SK-N-SH treated with all-trans-retinoic acid at 6 μM for 48 hours (cell line): ENCODE data around the gene SFXN2.

Experiments used
- ATAC-seq: fragments of 200-7000 bp; cut with Tn5 transposase; 3 replicates; pipeline ENCODE4 v1.9.1; 2020; ENCODE audit warnings: mild to moderate bottlenecking, moderate library complexity
- BACH2 ChIP-seq: fragments of 250-450 bp; sonication (Bioruptor Pico); IDR thresholded peaks from 2 replicates; pipeline ENCODE4 v1.9.0; 2021; ENCODE audit warnings: mild to moderate bottlenecking, borderline replicate concordance
- CREB5 ChIP-seq: fragments of 250-450 bp; sonication (Bioruptor Pico); IDR thresholded peaks from 2 replicates; pipeline ENCODE4 v1.5.1; 2020; ENCODE audit warnings: low read depth, mild to moderate bottlenecking, moderate library complexity
- CSDC2 ChIP-seq: fragments of 250-450 bp; sonication (Bioruptor Pico); IDR thresholded peaks from 2 replicates; pipeline ENCODE4 v1.5.0; 2020; ENCODE audit warnings: mild to moderate bottlenecking, moderate library complexity
- ESRRG ChIP-seq: fragments of 250-450 bp; sonication (Bioruptor Pico); IDR thresholded peaks from 2 replicates; pipeline ENCODE4 v1.6.1; 2021; ENCODE audit warnings: mild to moderate bottlenecking
- GLIS3 ChIP-seq: fragments of 250-450 bp; sonication (Bioruptor Pico); IDR thresholded peaks from 2 replicates; pipeline ENCODE4 v1.5.0; 2020; ENCODE audit warnings: mild to moderate bottlenecking, moderate library complexity
- ISL1 ChIP-seq: fragments of 250-450 bp; sonication (Bioruptor Pico); IDR thresholded peaks from 2 replicates; pipeline ENCODE4 v2.1.2; 2022; ENCODE audit warnings: mild to moderate bottlenecking, moderate library complexity
- OSR1 ChIP-seq: fragments of 250-450 bp; sonication (Bioruptor Pico); IDR thresholded peaks from 2 replicates; pipeline ENCODE4 v1.8.0; 2022; ENCODE audit warnings: moderate library complexity, mild to moderate bottlenecking, inconsistent platforms
- PATZ1 ChIP-seq: fragments of 250-450 bp; sonication (Bioruptor Pico); IDR thresholded peaks from 2 replicates; pipeline ENCODE4 v1.8.0; 2020; ENCODE audit warnings: mild to moderate bottlenecking, moderate library complexity, borderline replicate concordance
- POU6F1 ChIP-seq: fragments of 250-450 bp; sonication (Bioruptor Pico); IDR thresholded peaks from 2 replicates; pipeline ENCODE4 v1.8.0; 2021; ENCODE audit warnings: low read depth, mild to moderate bottlenecking, moderate library complexity, borderline replicate concordance
- PPARA ChIP-seq: fragments of 250-450 bp; sonication (Bioruptor Pico); IDR thresholded peaks from 2 replicates; pipeline ENCODE4 v1.5.0; 2020; ENCODE audit warnings: mild to moderate bottlenecking, borderline replicate concordance
- RARB ChIP-seq: fragments of 250-450 bp; sonication (Bioruptor Pico); IDR thresholded peaks from 2 replicates; pipeline ENCODE4 v1.8.0; 2021; ENCODE audit warnings: mild to moderate bottlenecking, moderate library complexity
- SNAI2 ChIP-seq: fragments of 250-450 bp; sonication (Bioruptor Pico); IDR thresholded peaks from 2 replicates; pipeline ENCODE4 v1.5.0; 2020; ENCODE audit warnings: mild to moderate bottlenecking, moderate library complexity
- TCF4 ChIP-seq: fragments of 250-450 bp; sonication (Bioruptor Pico); IDR thresholded peaks from 2 replicates; pipeline ENCODE4 v1.8.0; 2021; ENCODE audit warnings: mild to moderate bottlenecking, moderate library complexity, borderline replicate concordance
- TOX ChIP-seq: fragments of 250-450 bp; sonication (Bioruptor Pico); IDR thresholded peaks from 2 replicates; pipeline ENCODE4 v1.8.0; 2021; ENCODE audit warnings: mild to moderate bottlenecking, moderate library complexity, borderline replicate concordance
- ZC3H10 ChIP-seq: fragments of 250-450 bp; sonication (Bioruptor Pico); IDR thresholded peaks from 2 replicates; pipeline ENCODE4 v1.5.1; 2021; ENCODE audit warnings: mild to moderate bottlenecking, moderate library complexity
- ZFP3 ChIP-seq: fragments of 250-450 bp; sonication (Bioruptor Pico); IDR thresholded peaks from 2 replicates; pipeline ENCODE4 v1.5.0; 2020; ENCODE audit warnings: mild to moderate bottlenecking, moderate library complexity
- ZFP30 ChIP-seq: fragments of 450-650 bp; formaldehyde crosslinking; IDR thresholded peaks from 2 replicates; pipeline ENCODE4 v1.5.0; 2022; ENCODE audit warnings: mild to moderate bottlenecking, moderate library complexity
- ZNF565 ChIP-seq: fragments of 450-650 bp; formaldehyde crosslinking; conservative IDR thresholded peaks from 2 replicates; pipeline ENCODE4 v1.5.0; 2020; ENCODE audit warnings: low read depth, mild to moderate bottlenecking, moderate library complexity
- ZNF70 ChIP-seq: fragments of 450-650 bp; formaldehyde crosslinking; IDR thresholded peaks from 2 replicates; pipeline ENCODE4 v1.5.0; 2020; ENCODE audit warnings: mild to moderate bottlenecking, moderate library complexity
- ZNF8 ChIP-seq: fragments of 450-650 bp; formaldehyde crosslinking; IDR thresholded peaks from 2 replicates; pipeline ENCODE4 v1.5.0; 2020; ENCODE audit warnings: mild to moderate bottlenecking, moderate library complexity
- TF ChIP-seq, protein P1 (sequence below): fragments of 250-450 bp; sonication (Bioruptor Pico); IDR thresholded peaks from 2 replicates; pipeline ENCODE4 v1.5.1; 2021; ENCODE audit warnings: mild to moderate bottlenecking, moderate library complexity

Gene SFXN2

DNA sequence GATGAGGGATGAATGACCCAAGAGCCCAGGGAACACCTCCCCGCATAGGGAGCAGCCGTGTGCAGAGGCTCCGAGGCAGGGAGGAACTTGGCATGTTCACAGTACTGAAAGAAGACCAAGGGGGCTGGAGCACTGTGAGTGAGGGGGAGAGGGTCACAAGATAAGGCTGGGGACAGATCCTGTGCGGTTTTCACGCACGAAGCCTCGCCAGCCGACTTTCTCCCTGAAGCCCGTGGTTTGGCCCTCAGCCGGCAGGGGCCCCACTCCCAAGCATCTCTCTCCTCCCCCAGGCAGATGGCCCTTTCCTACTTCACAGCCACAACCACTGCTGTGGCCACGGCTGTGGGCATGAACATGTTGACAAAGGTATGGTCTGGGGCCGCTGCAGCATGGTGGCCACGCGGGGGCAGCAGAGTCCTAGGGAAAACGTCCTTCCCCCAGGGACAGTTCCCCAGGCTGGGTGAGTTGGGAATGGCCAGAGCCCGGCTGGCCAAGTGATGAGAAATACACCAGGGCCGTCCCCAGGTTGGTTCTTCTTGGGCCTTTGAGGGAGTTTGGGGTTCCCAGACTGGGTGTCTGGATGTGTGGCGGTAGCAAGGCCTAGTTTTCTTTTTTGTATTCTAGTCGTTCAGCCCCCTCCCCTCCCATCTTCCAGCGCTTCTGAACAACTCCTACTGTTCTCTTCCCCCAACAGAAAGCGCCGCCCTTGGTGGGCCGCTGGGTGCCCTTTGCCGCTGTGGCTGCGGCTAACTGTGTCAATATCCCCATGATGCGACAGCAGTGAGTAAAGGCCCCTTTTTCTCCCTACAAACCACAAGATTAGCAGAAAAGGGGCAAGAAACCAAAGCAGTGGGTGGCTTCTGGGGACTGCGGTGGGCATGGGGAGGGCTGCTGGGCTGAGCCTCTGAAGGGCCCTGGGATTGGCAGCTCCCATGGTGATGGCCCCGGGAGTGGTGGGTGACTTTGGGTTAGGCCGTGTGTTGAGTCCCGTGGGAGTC lies 14.9 kb downstream of the SFXN2 start:
- ATAC-seq, result peak; percentile 100
- TF ChIP-seq BACH2 (CRISPR knock-in tag) (no peak), ZNF70 (CRISPR knock-in tag) (no peak), ISL1 (CRISPR knock-in tag) (no peak), ESRRG (CRISPR knock-in tag) (no peak), RARB (no peak), TCF4 (no peak), TOX (CRISPR knock-in tag) (no peak), CSDC2 (no peak), POU6F1 (CRISPR knock-in tag) (no peak), ZC3H10 (no peak), GLIS3 (no peak)
- TF ChIP-seq, protein P1, sequence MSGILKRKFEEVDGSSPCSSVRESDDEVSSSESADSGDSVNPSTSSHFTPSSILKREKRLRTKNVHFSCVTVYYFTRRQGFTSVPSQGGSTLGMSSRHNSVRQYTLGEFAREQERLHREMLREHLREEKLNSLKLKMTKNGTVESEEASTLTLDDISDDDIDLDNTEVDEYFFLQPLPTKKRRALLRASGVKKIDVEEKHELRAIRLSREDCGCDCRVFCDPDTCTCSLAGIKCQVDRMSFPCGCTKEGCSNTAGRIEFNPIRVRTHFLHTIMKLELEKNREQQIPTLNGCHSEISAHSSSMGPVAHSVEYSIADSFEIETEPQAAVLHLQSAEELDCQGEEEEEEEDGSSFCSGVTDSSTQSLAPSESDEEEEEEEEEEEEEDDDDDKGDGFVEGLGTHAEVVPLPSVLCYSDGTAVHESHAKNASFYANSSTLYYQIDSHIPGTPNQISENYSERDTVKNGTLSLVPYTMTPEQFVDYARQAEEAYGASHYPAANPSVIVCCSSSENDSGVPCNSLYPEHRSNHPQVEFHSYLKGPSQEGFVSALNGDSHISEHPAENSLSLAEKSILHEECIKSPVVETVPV, result no peak

GRCh38 chr10:102731222-102731800 lies 16.9 kb downstream of the SFXN2 start:
- TF ChIP-seq TOX (CRISPR knock-in tag) (no peak), PATZ1 (CRISPR knock-in tag) (no peak), GLIS3 (no peak), PPARA (CRISPR knock-in tag) (no peak), ZFP3 (CRISPR knock-in tag) (no peak), ESRRG (CRISPR knock-in tag) (no peak), SNAI2 (CRISPR knock-in tag) (no peak), OSR1 (CRISPR knock-in tag) (no peak), CSDC2 (no peak), CREB5 (no peak), ZNF565 (no peak), ZC3H10 (no peak), ZFP30 (CRISPR knock-in tag) (no peak), POU6F1 (CRISPR knock-in tag) (no peak)
- no peak for ATAC-seq

GRCh38 chr10:102732661-102733060 lies 18.2 kb downstream of the SFXN2 start:
- TF ChIP-seq PPARA (CRISPR knock-in tag) (no peak), BACH2 (CRISPR knock-in tag) (no peak), TOX (CRISPR knock-in tag) (no peak), RARB (no peak), ZNF8 (CRISPR knock-in tag) (no peak), PATZ1 (CRISPR knock-in tag) (no peak), ISL1 (CRISPR knock-in tag) (no peak), ZC3H10 (no peak), CREB5 (no peak), CSDC2 (no peak), ZNF565 (no peak), ZNF70 (CRISPR knock-in tag) (no peak), ESRRG (CRISPR knock-in tag) (no peak)
- ATAC-seq, result no peak
